GM21381 (cell line): ENCODE measurements around the gene LCAT.
"Not testable (repeated sequence)": the region's sequence is repeated elsewhere in the genome, so short reads cannot be mapped to it uniquely, and the experiment has no call there.

Experiments used
- ATAC-seq: cut with Tn5 transposase; IDR thresholded peaks from one replicate; pipeline ENCODE4 v1.9.1; 2021; ENCODE audit warnings: mild to moderate bottlenecking, moderate library complexity; ENCODE audit not compliant: unreplicated experiment

LCAT gene, protein sequence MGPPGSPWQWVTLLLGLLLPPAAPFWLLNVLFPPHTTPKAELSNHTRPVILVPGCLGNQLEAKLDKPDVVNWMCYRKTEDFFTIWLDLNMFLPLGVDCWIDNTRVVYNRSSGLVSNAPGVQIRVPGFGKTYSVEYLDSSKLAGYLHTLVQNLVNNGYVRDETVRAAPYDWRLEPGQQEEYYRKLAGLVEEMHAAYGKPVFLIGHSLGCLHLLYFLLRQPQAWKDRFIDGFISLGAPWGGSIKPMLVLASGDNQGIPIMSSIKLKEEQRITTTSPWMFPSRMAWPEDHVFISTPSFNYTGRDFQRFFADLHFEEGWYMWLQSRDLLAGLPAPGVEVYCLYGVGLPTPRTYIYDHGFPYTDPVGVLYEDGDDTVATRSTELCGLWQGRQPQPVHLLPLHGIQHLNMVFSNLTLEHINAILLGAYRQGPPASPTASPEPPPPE

DNA sequence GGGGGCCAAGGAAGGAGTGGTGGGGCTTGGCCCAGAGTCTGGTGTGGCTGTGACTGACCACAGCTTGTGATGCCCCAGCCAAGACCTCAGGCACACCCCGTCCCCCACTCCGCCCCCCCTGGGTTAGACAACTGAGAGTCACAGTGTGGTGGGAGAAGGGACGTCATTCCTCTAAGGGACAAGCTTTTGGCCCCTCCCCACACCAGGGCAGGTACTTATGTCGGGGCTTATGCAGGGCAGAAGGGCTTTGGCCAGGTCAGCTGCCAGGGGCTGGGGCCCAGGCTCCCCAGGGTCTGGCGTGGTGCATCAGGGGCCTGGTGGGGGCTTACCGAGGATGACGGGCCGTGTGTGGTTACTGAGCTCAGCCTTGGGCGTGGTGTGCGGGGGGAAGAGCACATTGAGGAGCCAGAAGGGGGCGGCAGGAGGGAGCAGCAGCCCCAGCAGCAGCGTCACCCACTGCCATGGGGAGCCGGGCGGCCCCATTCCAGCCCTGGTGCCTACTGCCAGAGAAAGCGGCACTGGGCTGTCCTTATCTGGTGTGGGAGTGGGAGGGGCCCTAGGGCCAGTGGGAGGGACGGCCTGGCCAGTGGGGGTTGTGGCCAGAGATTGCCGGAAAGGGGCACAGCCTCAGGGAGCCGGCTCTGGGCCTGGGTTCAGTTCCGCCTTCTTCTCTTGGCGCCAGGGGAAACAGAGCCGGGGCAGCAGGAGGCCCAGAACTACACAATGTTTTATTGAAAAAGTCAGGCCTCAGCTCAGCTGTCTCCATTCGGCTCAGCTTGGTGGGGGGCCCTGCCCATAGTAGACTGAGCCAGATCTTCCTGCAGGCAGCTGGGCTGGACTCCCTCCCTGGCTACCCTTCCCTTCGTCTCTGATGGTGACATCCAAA, at the start of gene LCAT:
TSS of gene LCAT (minus strand) at position 502 of the 886 bp plus-strand sequence. CDS start at position 483, 19 bp downstream.
- ATAC-seq, result no peak

GRCh38 chr16:67993207-67994039, 49.5 kb upstream of the LCAT start:
- ATAC-seq, result peak; percentile 73

DNA sequence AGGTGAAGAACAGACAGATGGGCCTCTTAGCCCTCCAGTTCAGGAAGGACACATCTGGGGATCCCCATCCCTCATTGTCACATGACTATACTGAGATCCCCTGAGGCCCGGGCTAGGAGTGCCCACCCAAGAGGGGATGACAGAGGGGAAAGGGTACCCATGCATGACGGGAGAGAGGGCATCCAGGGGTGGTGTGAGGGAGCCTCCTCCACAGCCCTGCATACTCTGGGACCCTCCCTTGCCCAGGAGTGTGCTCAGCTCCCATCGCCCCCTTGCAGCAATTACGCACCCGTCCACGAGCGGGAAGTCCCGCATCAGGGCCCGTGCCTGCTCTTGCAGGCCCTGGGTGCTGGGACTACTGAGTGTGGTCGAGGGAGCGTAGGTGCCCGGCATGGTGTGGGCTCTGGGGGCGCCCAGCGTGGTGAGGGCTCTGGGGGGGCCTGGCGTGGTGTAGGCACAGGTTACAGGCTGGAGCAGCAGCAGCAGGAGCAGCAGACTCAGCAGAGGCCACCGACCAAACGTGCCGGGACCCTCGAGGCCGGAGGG, 48.8 kb upstream of the LCAT start:
- no peak for ATAC-seq

- ATAC-seq, result no peak
These were observed 46.1 kb upstream of the LCAT start for GRCh38 chr16:67990018-67990386.

GRCh38 chr16:67989322-67990017, 45.5 kb upstream of the LCAT start:
- ATAC-seq, result no peak

DNA sequence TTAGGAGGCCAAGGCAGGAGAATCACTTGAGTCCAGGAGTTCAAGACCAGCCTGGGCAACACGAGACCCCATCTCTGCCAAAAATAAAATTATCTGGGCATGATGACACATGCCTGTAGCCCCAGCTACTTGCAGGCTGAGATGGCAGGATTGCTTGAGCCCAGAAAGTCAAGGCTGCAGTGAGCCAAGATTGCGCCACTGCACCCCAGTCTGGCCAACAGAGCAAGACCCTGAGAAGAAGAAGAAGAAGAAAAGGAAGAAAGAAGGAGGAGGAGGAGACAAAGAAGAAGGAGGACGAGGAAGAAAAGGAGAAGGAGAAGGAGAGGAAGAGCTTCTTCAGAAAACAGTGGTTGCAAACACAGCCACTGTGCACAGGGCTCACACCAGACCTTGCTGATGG, 44.8 kb upstream of the LCAT start:
- no peak for ATAC-seq

DNA sequence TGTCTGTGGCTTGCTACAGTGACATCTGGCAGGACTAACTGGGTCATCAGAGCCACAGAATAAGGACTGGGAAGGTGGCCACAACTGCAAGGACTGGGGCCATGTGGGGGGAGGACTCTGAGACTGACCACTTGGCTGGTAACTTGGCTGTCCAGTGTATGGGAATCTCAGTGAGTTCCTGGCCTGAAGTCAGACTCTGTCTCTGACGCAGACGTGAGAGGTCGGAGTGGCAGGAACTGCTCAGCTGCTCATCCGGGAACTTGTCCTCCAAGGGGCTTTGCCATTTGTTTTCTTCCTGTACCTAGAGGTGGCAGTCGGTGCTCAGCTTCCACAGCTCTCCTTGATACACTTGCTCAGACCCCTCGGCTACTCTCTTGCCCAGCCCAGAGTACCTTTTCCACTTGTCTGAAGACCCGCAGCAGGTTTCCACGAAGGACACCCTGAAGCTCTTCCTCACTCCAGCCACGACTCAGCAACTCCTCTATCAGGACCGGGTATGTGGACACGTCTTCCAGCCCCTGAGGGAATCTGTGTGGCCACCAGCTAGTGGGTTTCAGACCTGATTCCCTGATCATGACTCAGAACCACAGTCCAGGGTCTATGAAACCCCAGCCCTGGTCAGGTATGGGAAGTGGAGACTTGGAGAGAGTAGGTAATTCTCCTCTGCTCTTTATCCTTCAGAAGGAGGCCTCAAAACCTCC, 43.7 kb upstream of the LCAT start:
- no peak for ATAC-seq

GRCh38 chr16:67986949-67987348, 43.0 kb upstream of the LCAT start:
- ATAC-seq, result no peak

- no peak for ATAC-seq
These were observed 38.2 kb upstream of the LCAT start for GRCh38 chr16:67982011-67982696.

- ATAC-seq, result no peak
These were observed 36.2 kb upstream of the LCAT start, which contains the start of gene DPEP3 for GRCh38 chr16:67979955-67980678. DPEP3 (minus strand) TSS chr16:67980499; CDS start chr16:67980380, 119 bp downstream.

DNA sequence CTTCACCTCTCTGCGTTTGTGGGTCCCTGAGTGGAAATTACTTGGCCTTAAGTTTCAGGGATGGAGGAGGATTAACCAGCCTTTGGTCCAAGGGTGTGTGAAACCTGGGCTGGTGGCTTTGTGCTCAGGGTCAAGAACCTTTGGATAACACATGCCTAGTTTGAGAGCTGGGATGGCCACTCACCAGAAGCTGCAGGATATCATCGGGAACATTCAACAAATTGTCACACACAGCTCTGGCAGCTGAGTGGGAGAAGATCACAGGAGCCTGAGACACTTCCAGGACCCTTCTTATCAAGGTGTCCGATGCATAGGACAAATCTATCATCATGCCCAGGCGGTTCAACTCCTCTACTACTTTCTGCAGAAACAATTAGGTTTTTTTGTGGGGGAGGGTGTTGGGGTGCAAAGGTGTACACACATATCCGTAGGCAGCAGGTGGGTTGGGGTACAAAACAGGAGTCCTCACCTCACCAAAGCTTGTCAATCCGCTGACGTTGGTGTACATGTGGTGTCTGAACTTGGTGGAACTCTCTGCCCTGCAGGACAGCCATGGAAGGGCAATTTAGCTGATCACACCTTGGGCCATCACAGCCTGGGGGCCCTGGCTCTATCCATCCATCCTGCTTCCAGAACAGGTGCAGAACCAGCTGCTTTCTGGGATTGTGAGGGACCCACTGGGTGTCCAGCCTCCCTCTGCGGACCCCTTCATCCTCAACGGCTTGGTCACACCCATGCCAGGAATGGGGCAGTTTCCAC, 33.7 kb upstream of the LCAT start:
- ATAC-seq, result no peak

DNA sequence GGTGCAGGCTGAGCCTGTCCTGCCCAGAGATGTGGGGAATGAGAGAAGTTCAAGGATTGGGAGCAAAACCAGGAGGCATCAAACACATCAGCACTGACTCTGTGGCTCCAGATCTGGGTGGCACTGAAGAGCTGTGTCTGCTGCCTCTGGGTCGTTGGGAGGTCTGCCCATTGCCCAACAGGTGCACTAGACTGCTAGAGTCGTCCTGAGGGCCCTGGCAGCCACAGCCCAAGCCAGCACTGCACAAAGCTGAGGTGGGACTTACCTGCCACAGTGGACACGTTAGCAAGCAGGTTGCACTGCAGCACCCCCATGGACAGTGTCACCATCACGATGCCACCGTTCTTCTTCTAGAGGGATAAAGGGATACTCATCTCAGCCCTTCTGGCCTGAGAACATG, 33.1 kb upstream of the LCAT start:
- no peak for ATAC-seq

DNA sequence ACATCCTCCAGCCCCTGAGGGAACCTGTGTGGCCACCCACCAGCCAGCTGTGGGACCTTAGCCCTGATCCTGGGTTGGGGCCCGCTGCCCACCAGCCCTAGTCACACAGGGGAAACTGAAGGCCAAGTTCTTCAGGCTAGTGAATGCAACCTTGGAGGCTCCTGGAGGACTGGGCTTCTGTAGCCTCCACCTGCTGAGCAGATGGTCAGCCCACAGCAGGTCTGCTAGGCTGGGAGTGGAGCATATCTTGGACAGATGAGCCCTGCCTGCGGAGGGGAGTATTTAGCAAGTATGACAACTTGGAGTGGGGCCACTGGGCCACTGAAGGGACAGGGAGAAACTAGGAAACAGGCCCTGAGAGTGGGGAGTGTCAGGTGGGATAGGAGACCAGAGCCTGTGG, 32.3 kb upstream of the LCAT start:
- ATAC-seq, result no peak

DNA sequence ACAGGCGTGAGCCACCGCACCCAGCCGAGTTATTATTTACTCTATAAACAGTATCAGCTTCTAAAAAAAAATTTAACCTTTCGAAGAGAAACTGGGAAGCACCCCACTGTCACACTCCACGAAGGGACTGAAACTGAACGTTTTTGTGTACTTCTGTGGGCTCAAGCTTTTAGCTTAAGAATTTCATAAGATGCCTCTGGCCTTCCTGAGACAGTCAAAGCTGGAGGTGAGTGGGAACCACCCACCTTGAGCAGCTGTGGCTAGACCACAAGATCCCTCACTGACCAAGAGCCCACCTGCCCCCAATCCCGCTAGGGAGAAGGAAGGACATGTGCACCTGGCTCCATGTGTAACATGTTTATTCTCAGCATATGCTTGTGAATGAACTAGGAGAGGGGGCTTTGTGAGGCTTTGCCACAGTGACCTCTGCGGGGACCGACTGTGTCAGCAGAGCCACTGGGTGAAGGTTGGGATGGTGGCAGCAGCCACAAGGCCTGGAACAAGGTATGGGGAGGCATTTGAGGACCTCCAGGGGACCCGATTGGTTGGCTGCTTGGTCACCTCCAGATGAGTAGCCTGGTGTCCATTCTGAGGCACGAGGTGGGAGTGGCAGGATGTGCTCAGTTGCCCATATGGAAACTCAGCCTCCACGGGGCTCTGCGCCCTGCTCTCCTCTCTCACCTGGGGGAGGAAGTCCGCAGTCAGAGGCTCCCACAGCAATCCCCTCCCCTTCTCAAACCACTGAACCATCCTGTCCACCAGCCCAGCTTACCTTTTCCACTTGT, 31.6 kb upstream of the LCAT start:
- no peak for ATAC-seq

DNA sequence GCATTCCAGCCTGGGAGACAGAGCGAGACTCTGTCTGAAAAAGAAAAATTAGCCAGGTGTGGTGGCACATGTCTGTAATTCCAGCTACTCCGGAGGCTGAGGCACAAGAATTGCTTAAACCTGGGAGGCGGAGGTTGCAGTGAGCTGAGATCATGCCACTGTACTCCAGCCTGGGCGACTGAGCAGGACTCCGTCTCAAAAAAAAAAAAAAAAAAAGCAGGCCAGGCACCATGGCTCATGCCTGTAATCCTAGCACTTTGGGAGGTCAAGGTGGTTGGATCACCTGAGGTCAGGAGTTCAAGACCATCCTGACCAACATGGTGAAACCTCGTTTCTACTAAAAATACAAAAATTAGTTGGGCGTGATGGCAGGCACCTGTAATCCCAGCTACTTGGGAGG, 28.4 kb upstream of the LCAT start:
- not testable (repeated sequence) for ATAC-seq

DNA sequence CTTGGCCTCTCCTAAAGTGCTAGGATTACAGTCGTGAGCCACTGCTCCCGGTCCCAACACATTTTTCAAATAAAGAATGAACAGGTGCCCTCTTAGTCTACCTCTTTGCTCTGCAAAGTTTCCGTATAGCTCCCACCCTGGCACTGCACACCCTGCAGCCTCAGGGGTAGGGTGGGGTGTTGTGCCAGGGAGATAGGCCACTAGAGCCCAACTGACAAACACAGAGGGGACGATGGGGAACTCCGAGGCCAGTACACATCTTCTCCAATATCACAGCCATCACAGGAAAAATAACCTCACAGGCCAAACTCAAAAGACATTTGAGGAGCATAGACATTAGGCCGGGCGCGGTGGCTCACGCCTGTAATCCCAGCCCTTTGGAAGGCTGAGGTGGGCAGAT, 27.2 kb upstream of the LCAT start:
- no peak for ATAC-seq
